Right atrium auricular region (tissue), 2 donors: ENCODE results near the gene PIKFYVE. TPM values are rescaled to one million over a fixed set of nuclear protein-coding genes. Genes with fewer than 3 reads are reported as not detected.

Experiments used
- DNase-seq: peaks from one replicate; pipeline ENCODE4 v3.0.0-alpha.2; 2019; ENCODE audit warnings: low spot score
- H3K27ac ChIP-seq, 2 donors: fragments of 200-600 bp; sonication (generic); 1 replicate in 1 of 2; 2 replicates in 1 of 2; pipeline ENCODE4 v1.5.1; 2016 to 2019
- H3K27me3 ChIP-seq, 2 donors: fragments of 200-600 bp; sonication (generic); one replicate each; pipeline versions ENCODE4 v1.5.1 to v1.6.0; 2017 to 2019
- H3K36me3 ChIP-seq: fragments of 200-600 bp; sonication (generic); one replicate; pipeline ENCODE4 v1.5.1; 2016
- H3K4me1 ChIP-seq, 2 donors: fragments of 200-600 bp; sonication (generic); one replicate each; pipeline versions ENCODE4 v1.5.1 to v1.6.0; 2017 to 2019
- H3K4me3 ChIP-seq, 2 donors: fragments of 200-600 bp; sonication (generic); 1 replicate in 1 of 2; 2 replicates in 1 of 2; pipeline ENCODE4 v1.5.1; 2017 to 2019; ENCODE audit warnings: mild to moderate bottlenecking in 1 of 2, moderate library complexity in 1 of 2
- H3K9me3 ChIP-seq, 2 donors: fragments of 200-600 bp; sonication (generic); one replicate each; pipeline ENCODE4 v1.5.1; 2019
- total RNA-seq, 2 donors: library from RNA; depleted of rRNA; stranded (reverse); fragments of >200 nt; gene quantifications; one replicate each; pipeline ENCODE4 v1.1.0, GENCODE V29; 2016
- TF ChIP-seq, protein P1 (sequence below), 2 donors: fragments of 200-600 bp; sonication (generic); IDR thresholded peaks; one replicate each; pipeline ENCODE4 v1.5.1; 2019; ENCODE audit warnings: antibody characterized with exemption in 2 of 2

The PIKFYVE gene
- total RNA-seq, 2 donors from 2014 or later: 15.8 to 17.8 TPM

GRCh38 chr2:208234786-208235185, 31.3 kb upstream of the PIKFYVE start:
- Histone ChIP-seq H3K36me3 (peaks cover 34% of the 10 kb centered on the region), H3K4me1 (no peaks in the 10 kb centered on the region), H3K27me3 (no peaks in the 10 kb centered on the region), H3K4me3 (no peak overlapping the region), H3K9me3 (peaks cover 0 to 4% of the 10 kb centered on the region in 2 donors), H3K27ac (no peak overlapping the region)
- no peak for DNase-seq
- TF ChIP-seq, protein P1, sequence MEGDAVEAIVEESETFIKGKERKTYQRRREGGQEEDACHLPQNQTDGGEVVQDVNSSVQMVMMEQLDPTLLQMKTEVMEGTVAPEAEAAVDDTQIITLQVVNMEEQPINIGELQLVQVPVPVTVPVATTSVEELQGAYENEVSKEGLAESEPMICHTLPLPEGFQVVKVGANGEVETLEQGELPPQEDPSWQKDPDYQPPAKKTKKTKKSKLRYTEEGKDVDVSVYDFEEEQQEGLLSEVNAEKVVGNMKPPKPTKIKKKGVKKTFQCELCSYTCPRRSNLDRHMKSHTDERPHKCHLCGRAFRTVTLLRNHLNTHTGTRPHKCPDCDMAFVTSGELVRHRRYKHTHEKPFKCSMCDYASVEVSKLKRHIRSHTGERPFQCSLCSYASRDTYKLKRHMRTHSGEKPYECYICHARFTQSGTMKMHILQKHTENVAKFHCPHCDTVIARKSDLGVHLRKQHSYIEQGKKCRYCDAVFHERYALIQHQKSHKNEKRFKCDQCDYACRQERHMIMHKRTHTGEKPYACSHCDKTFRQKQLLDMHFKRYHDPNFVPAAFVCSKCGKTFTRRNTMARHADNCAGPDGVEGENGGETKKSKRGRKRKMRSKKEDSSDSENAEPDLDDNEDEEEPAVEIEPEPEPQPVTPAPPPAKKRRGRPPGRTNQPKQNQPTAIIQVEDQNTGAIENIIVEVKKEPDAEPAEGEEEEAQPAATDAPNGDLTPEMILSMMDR (IDR thresholded peaks at IDR 0.05): no peak

GRCh38 chr2:208235860-208236259, 30.2 kb upstream of the PIKFYVE start:
- TF ChIP-seq, protein P1 (IDR thresholded peaks at IDR 0.05): no peak
- H3K27ac ChIP-seq: no peak overlapping the region
- H3K4me3 ChIP-seq: no peak overlapping the region
- H3K9me3 ChIP-seq: peaks cover 0 to 4% of the 10 kb centered on the region in 2 donors
- H3K27me3 ChIP-seq: no peaks in the 10 kb centered on the region
- no peaks in the 10 kb centered on the region for H3K4me1 ChIP-seq
- no peak for DNase-seq
- H3K36me3 ChIP-seq: peaks cover 43% of the 10 kb centered on the region

DNA sequence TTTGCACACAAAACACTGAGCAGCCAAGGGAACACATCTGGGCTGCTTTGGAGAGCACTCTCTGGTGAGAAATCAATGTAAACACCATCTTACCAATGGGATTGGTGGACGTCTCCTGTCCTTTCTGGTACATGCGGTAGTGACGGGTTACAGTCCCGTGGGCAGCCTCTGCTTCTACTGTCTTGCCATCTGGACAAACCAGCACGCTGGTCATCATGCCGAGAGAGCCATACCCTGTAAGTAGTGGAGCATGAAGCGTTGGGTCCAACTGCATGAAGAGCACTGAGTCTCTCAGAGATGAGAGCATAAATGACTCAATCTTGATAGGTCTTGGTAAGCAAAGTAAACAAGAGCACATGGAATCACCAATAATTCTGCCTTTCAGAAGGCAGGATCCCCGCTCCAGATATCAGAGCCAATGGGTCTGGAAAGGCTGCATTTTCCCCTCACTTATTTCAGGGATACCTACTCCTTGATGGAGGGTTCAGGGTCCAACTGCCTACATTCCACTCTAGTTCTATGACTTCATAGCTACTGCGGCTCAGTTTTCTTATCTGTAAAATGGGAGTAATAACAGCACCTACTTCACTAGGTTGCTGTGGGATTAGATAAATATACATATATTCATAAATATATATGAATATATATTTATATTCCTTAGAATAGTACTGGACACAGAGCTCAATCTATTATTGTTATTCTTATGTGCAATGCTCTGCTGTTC, 26.1 kb upstream of the PIKFYVE start:
- TF ChIP-seq, protein P1 (IDR thresholded peaks at IDR 0.05): no peak
- no peaks in the 10 kb centered on the region for H3K9me3 ChIP-seq
- no peak overlapping the region for H3K27ac ChIP-seq
- no peaks in the 10 kb centered on the region for H3K4me1 ChIP-seq
- no peaks in the 10 kb centered on the region for H3K27me3 ChIP-seq
- DNase-seq: no peak
- peaks cover 69% of the 10 kb centered on the region for H3K36me3 ChIP-seq
- no peak overlapping the region for H3K4me3 ChIP-seq

DNA sequence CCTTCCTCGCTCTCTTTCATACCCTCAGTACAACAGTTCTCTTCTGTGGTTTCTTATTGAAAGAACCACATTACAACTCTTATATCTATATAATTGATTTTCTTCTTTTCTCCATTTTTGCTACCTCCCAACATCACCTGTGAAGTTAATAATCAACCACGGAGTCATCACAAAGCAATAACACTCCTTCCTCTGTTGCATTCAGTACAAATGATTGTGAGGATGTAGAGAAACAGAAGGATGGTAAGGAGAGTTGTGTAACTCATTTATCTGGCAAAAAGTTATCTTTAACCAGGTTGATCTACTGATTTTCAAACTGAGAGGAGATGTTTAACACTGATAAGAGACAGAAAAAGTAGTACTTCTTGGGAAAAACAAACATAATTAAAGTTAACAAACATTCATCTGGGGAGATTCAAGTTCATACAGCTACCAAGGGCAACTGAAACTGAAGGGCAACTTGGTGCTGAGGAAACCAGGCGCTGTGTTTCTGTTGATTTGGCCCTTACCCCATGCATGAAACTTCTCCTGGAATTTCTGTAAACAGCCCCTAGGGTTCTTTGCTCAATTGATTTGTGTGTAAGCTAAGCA, 25.3 kb upstream of the PIKFYVE start:
- Histone ChIP-seq H3K27ac (no peak overlapping the region), H3K36me3 (peaks cover 70% of the 10 kb centered on the region), H3K9me3 (no peaks in the 10 kb centered on the region), H3K4me1 (no peaks in the 10 kb centered on the region), H3K27me3 (no peaks in the 10 kb centered on the region), H3K4me3 (no peak overlapping the region)
- DNase-seq: no peak
- TF ChIP-seq, protein P1 (IDR thresholded peaks at IDR 0.05): no peak

DNA sequence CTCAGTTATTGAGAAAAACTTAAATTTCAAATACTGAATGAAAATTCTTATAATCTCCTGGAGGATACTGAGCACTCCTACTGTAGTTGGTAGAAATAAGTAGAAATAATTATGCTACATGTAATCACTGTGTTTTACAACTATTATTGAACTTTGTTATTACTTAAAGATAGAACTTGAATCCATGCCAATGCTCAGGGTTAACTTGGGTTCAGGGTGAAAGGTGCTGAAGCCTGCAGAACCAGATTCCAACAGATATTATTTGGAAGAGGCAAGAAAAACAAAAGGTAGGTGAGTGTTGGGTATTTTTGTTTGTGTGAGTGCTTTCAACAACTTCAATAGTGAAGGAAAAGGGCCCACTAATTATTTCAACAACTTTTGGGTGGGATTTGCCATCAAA, 21.6 kb upstream of the PIKFYVE start:
- H3K36me3 ChIP-seq: peaks cover 76% of the 10 kb centered on the region
- no peaks in the 10 kb centered on the region for H3K27me3 ChIP-seq
- H3K4me1 ChIP-seq: no peaks in the 10 kb centered on the region
- no peak for DNase-seq
- no peaks in the 10 kb centered on the region for H3K9me3 ChIP-seq
- TF ChIP-seq, protein P1 (IDR thresholded peaks at IDR 0.05): no peak
- H3K4me3 ChIP-seq: no peak overlapping the region
- H3K27ac ChIP-seq: no peak overlapping the region
